SK-N-SH treated with all-trans-retinoic acid at 6 μM for 48 hours (cell line): ENCODE data around the gene SMARCC1.

Experiments
- GLIS3 ChIP-seq: fragments of 250-450 bp; sonication (Bioruptor Pico); IDR thresholded peaks from 2 replicates; pipeline ENCODE4 v1.5.0; 2020; ENCODE audit warnings: mild to moderate bottlenecking, moderate library complexity
- ISL1 ChIP-seq: fragments of 250-450 bp; sonication (Bioruptor Pico); IDR thresholded peaks from 2 replicates; pipeline ENCODE4 v2.1.2; 2022; ENCODE audit warnings: mild to moderate bottlenecking, moderate library complexity
- ZFP30 ChIP-seq: fragments of 450-650 bp; formaldehyde crosslinking; IDR thresholded peaks from 2 replicates; pipeline ENCODE4 v1.5.0; 2022; ENCODE audit warnings: mild to moderate bottlenecking, moderate library complexity
- TF ChIP-seq, protein P1 (sequence below): fragments of 250-450 bp; sonication (Bioruptor Pico); IDR thresholded peaks from 2 replicates; pipeline ENCODE4 v1.5.1; 2021; ENCODE audit warnings: mild to moderate bottlenecking, moderate library complexity
- TF ChIP-seq, protein P2 (sequence below): fragments of 250-450 bp; sonication (Bioruptor Pico); IDR thresholded peaks from 2 replicates; pipeline ENCODE4 v1.8.0; 2020; ENCODE audit warnings: mild to moderate bottlenecking, moderate library complexity, borderline replicate concordance

DNA sequence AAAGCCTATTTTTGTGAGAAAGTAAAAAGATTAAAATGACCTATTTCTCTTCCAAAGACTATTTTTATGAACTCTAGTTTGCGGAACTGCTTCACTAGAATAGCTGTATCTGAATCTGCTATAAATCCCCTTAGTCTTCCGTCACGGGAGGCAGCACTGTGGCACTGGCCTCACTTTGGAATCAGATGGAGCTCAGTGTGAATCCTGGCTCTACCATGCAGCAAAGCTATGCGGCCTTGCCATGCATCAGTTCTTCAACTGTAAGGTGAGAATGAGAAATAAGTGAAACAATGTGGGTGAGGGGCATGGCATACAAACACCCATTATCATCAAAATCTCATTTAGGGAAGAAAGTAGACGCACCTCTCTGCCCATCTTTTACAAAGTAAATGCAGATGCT lies 175.5 kb downstream of the SMARCC1 start:
- TF ChIP-seq GLIS3 (CRISPR knock-in tag) (no peak), ISL1 (no peak), ZFP30 (no peak)
- TF ChIP-seq, protein P1, sequence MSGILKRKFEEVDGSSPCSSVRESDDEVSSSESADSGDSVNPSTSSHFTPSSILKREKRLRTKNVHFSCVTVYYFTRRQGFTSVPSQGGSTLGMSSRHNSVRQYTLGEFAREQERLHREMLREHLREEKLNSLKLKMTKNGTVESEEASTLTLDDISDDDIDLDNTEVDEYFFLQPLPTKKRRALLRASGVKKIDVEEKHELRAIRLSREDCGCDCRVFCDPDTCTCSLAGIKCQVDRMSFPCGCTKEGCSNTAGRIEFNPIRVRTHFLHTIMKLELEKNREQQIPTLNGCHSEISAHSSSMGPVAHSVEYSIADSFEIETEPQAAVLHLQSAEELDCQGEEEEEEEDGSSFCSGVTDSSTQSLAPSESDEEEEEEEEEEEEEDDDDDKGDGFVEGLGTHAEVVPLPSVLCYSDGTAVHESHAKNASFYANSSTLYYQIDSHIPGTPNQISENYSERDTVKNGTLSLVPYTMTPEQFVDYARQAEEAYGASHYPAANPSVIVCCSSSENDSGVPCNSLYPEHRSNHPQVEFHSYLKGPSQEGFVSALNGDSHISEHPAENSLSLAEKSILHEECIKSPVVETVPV (CRISPR knock-in tag): no peak
- TF ChIP-seq, protein P2, sequence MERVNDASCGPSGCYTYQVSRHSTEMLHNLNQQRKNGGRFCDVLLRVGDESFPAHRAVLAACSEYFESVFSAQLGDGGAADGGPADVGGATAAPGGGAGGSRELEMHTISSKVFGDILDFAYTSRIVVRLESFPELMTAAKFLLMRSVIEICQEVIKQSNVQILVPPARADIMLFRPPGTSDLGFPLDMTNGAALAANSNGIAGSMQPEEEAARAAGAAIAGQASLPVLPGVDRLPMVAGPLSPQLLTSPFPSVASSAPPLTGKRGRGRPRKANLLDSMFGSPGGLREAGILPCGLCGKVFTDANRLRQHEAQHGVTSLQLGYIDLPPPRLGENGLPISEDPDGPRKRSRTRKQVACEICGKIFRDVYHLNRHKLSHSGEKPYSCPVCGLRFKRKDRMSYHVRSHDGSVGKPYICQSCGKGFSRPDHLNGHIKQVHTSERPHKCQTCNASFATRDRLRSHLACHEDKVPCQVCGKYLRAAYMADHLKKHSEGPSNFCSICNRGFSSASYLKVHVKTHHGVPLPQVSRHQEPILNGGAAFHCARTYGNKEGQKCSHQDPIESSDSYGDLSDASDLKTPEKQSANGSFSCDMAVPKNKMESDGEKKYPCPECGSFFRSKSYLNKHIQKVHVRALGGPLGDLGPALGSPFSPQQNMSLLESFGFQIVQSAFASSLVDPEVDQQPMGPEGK (CRISPR knock-in tag): no peak
